Nephron (organoid): Measurements from ENCODE around the gene HBA1.
A peak's percentile ranks its signal among the peaks of the same experiment; 100 is the strongest.
"Not testable (repeated sequence)": the region's sequence is repeated elsewhere in the genome, so short reads cannot be mapped to it uniquely, and the experiment has no call there.

Experiments used
- H3K27ac Mint-ChIP-seq, 3 experiments: 2 replicates each; pipeline ENCODE4 v1.8.0; 2020; ENCODE audit warnings: mixed read lengths in 3 of 3, mild to moderate bottlenecking in 2 of 3, moderate library complexity in 1 of 3
- H3K27me3 Mint-ChIP-seq: 2 replicates; pipeline ENCODE4 v1.8.0; 2021; ENCODE audit warnings: low read depth, mild to moderate bottlenecking, moderate library complexity, mixed read lengths
- H3K36me3 Mint-ChIP-seq: 2 replicates; pipeline ENCODE4 v1.8.0; 2020; ENCODE audit warnings: low read depth, mixed read lengths
- H3K4me1 Mint-ChIP-seq: 2 replicates; pipeline ENCODE4 v1.8.0; 2020; ENCODE audit warnings: mixed read lengths
- H3K4me3 Mint-ChIP-seq, 3 experiments: 2 replicates each; pipeline ENCODE4 v1.8.0; 2020; ENCODE audit warnings: mild to moderate bottlenecking in 3 of 3, mixed read lengths in 3 of 3, moderate library complexity in 2 of 3
- H3K9me3 Mint-ChIP-seq: 2 replicates; pipeline ENCODE4 v1.8.0; 2020; ENCODE audit warnings: mixed read lengths
- TF ChIP-seq, protein P1 (sequence below), 3 experiments: fragments of 200-600 bp; sonication (generic); IDR thresholded peaks; one replicate each; pipeline ENCODE4 v1.5.0; 2021; ENCODE audit warnings: antibody characterized with exemption in 3 of 3; ENCODE audit not compliant: unreplicated experiment in 3 of 3

The HBA1 gene

DNA sequence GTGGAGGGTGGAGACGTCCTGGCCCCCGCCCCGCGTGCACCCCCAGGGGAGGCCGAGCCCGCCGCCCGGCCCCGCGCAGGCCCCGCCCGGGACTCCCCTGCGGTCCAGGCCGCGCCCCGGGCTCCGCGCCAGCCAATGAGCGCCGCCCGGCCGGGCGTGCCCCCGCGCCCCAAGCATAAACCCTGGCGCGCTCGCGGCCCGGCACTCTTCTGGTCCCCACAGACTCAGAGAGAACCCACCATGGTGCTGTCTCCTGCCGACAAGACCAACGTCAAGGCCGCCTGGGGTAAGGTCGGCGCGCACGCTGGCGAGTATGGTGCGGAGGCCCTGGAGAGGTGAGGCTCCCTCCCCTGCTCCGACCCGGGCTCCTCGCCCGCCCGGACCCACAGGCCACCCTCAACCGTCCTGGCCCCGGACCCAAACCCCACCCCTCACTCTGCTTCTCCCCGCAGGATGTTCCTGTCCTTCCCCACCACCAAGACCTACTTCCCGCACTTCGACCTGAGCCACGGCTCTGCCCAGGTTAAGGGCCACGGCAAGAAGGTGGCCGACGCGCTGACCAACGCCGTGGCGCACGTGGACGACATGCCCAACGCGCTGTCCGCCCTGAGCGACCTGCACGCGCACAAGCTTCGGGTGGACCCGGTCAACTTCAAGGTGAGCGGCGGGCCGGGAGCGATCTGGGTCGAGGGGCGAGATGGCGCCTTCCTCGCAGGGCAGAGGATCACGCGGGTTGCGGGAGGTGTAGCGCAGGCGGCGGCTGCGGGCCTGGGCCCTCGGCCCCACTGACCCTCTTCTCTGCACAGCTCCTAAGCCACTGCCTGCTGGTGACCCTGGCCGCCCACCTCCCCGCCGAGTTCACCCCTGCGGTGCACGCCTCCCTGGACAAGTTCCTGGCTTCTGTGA is at the start of gene HBA1:
Gene HBA1, plus strand, starts transcription at position 204 of the 906 bp plus-strand sequence. Its CDS starts 37 bp downstream, at position 241.
- not testable (repeated sequence) for H3K4me1 Mint-ChIP-seq, H3K9me3 Mint-ChIP-seq, H3K27ac Mint-ChIP-seq, H3K36me3 Mint-ChIP-seq
- Mint-ChIP-seq H3K27me3 (peaks cover 68% of the 10 kb centered on the region), H3K4me3 (peak within 1 kb of the TSS; percentile 17 to 46 (median 20))

GRCh38 chr16:129075-129474 is 47.4 kb upstream of the HBA1 start:
- no peak overlapping the region for H3K4me3 Mint-ChIP-seq
- TF ChIP-seq, protein P1, sequence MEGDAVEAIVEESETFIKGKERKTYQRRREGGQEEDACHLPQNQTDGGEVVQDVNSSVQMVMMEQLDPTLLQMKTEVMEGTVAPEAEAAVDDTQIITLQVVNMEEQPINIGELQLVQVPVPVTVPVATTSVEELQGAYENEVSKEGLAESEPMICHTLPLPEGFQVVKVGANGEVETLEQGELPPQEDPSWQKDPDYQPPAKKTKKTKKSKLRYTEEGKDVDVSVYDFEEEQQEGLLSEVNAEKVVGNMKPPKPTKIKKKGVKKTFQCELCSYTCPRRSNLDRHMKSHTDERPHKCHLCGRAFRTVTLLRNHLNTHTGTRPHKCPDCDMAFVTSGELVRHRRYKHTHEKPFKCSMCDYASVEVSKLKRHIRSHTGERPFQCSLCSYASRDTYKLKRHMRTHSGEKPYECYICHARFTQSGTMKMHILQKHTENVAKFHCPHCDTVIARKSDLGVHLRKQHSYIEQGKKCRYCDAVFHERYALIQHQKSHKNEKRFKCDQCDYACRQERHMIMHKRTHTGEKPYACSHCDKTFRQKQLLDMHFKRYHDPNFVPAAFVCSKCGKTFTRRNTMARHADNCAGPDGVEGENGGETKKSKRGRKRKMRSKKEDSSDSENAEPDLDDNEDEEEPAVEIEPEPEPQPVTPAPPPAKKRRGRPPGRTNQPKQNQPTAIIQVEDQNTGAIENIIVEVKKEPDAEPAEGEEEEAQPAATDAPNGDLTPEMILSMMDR (IDR thresholded peaks at IDR 0.05; ENCODE audit: unreplicated experiment in 3 of 3) = no peak
- no peak overlapping the region for H3K27ac Mint-ChIP-seq
- H3K36me3 Mint-ChIP-seq = no peaks in the 10 kb centered on the region
- peaks cover 4% of the 10 kb centered on the region for H3K4me1 Mint-ChIP-seq
- H3K27me3 Mint-ChIP-seq = no peaks in the 10 kb centered on the region
- no peaks in the 10 kb centered on the region for H3K9me3 Mint-ChIP-seq

DNA sequence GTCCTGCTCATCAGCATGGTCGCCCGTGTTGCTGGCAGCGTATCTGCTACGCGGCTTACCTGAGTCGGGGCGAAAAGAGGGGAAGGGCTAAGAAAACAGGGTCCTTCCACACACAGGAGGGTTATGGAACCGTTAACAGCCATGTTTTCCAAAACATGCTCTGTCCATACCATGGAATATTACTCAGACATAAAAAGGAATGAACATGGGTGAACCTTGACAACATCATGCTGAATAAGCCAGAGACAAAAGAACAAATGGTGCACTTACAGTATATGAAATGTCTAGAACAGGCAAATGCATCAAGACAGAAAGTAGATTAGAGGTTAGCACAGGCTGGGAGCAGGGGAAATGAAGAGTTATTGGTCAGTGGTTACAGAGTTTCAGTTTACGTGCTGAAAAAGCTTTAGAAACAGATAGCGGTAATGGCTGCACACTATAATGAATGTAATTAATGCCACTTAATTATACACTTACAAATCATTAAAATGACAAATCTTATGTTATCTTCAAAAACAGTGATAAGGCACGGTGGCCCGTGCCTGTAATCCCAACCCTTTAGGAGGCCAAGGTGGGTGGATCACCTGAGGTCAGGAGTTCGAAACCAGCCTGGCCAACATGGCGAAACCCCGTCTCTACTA is 45.8 kb upstream of the HBA1 start:
- Mint-ChIP-seq H3K36me3 (peaks cover 4% of the 10 kb centered on the region), H3K4me1 (peaks cover 13% of the 10 kb centered on the region), H3K9me3 (no peaks in the 10 kb centered on the region), H3K27me3 (no peaks in the 10 kb centered on the region), H3K27ac (no peak overlapping the region), H3K4me3 (peak overlapping the region in 1 of 3 experiments; percentile 21)
- TF ChIP-seq, protein P1 (IDR thresholded peaks at IDR 0.05; ENCODE audit: unreplicated experiment in 3 of 3) = no peak

- Mint-ChIP-seq H3K4me1 (peaks cover 13% of the 10 kb centered on the region), H3K9me3 (no peaks in the 10 kb centered on the region), H3K27me3 (no peaks in the 10 kb centered on the region), H3K4me3 (no peak overlapping the region), H3K27ac (no peak overlapping the region), H3K36me3 (peaks cover 7% of the 10 kb centered on the region)
- TF ChIP-seq, protein P1 (IDR thresholded peaks at IDR 0.05; ENCODE audit: unreplicated experiment in 3 of 3) = no peak
Measured at GRCh38 chr16:132120-132519, 44.4 kb upstream of the HBA1 start.

DNA sequence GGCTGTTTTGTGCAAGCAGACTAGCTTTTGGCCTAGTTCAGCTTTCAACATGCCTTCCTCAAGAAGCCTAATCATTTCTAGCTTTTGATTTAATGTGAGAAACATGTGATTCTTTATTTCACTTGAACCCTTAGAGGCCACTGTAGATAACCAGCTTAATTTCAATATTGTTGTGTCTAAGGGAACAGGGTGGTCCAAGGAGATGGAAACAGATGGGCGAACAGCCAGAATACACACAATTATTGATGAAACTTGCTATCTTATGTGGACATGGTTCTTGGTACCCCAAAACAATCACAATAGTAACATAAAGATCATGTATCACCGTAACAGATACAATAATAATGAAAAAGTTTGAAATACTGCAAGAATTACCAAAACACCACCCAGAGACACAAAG is 42.8 kb upstream of the HBA1 start:
- no peaks in the 10 kb centered on the region for H3K27me3 Mint-ChIP-seq
- TF ChIP-seq, protein P1 (IDR thresholded peaks at IDR 0.05; ENCODE audit: unreplicated experiment in 3 of 3) = no peak
- H3K4me3 Mint-ChIP-seq = peak overlapping the region in 2 of 3 experiments; percentile 16 to 19
- peaks cover 7% of the 10 kb centered on the region for H3K36me3 Mint-ChIP-seq
- peak overlapping the region in 2 of 3 experiments; percentile 42 to 58 for H3K27ac Mint-ChIP-seq
- peaks cover 13% of the 10 kb centered on the region for H3K4me1 Mint-ChIP-seq
- no peaks in the 10 kb centered on the region for H3K9me3 Mint-ChIP-seq

DNA sequence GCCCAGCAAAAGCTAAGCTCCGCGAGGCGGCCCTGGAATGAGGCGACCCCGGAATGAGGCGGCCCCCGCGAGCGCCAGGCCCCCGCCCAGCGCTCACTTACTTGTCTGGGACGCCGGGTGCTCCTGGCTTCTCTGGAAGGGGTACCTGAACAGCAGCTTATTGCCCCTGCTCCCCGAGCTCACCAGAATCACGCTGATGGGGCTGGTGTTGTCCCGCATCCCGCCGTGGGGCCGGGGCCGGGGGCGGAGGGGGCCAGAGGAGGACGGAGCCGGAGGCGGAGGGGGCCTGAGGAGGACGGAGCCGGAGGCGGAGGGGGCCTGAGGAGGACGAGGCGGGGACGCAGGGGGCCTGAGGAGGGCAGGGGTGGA is 38.4 kb upstream of the HBA1 start:
- H3K9me3 Mint-ChIP-seq = no peaks in the 10 kb centered on the region
- peak overlapping the region in 2 of 3 experiments; percentile 79 to 91 for H3K27ac Mint-ChIP-seq
- peak overlapping the region; percentile 86 to 90 (median 87) for H3K4me3 Mint-ChIP-seq
- H3K36me3 Mint-ChIP-seq = peaks cover 7% of the 10 kb centered on the region
- H3K4me1 Mint-ChIP-seq = peaks cover 13% of the 10 kb centered on the region
- H3K27me3 Mint-ChIP-seq = no peaks in the 10 kb centered on the region
- TF ChIP-seq, protein P1 (IDR thresholded peaks at IDR 0.05; ENCODE audit: unreplicated experiment in 3 of 3) = no peak
